ENCODE measurements around the gene CR1. TPM values are rescaled to one million over a fixed set of nuclear protein-coding genes. Genes with fewer than 3 reads are reported as not detected.

Gene CR1
- total and polyA plus RNA-seq, 2 of the 4 experiments (the other 2 are of a cell fraction): not detected

- no peak overlapping the region for H3K4me3 ChIP-seq (ENCODE audit: insufficient read depth, low read depth, low read length)
- H3K14ac ChIP-seq (replicated peaks; ENCODE audit: low read depth, low read length): no peak overlapping the region
- H2AFZ ChIP-seq (replicated peaks; ENCODE audit: low read length, poor library complexity): no peak overlapping the region
- POLR2A ChIA-PET (ENCODE audit: unreplicated experiment): no interaction called here
- no peaks in the 10 kb centered on the region for H3K79me1 ChIP-seq (ENCODE audit: low read depth in 1 of 2, low read length in 2 of 2)
- ATAC-seq (ENCODE audit: low read depth) (no peak), DNase-seq (no peak)
- CTCF ChIA-PET: no interaction called here
- intact Hi-C loops (cut with micrococcal nuclease): no loop called here
- no peak overlapping the region for H2BK5ac ChIP-seq (ENCODE audit: low read depth, low read length, poor library complexity, severe bottlenecking)
- no peak overlapping the region for H3K4ac ChIP-seq (ENCODE audit: low read depth, low read length)
- H3K18ac ChIP-seq (ENCODE audit: low read depth, low read length): no peak overlapping the region
- no peak overlapping the region for H3K56ac ChIP-seq (ENCODE audit: extremely low read depth, insufficient read depth, low read length)
- H2BK15ac ChIP-seq (ENCODE audit: low read depth, low read length): no peak overlapping the region
- no peaks in the 10 kb centered on the region for H3K9me3 ChIP-seq (ENCODE audit: control insufficient read depth, insufficient read depth, low read length)
- no peak overlapping the region for H4K8ac ChIP-seq (ENCODE audit: low read depth in 2 of 2, low read length in 2 of 2)
- no peak overlapping the region for H3K9ac ChIP-seq (ENCODE audit: low read depth, low read length)
- H3K9me1 ChIP-seq (ENCODE audit: insufficient read depth, low read length): no peaks in the 10 kb centered on the region
- H3K36me3 ChIP-seq (ENCODE audit: control insufficient read depth, insufficient read depth, low read length): no peaks in the 10 kb centered on the region
- dilution Hi-C loops (cut with HindIII; ENCODE audit: low sequenced_read_pairs, unreplicated experiment): no loop called here
- no peak overlapping the region for H3K27ac ChIP-seq (ENCODE audit: insufficient read depth, low read length)
- no peaks in the 10 kb centered on the region for H4K20me1 ChIP-seq (ENCODE audit: insufficient read depth, low read length)
- H3K27me3 ChIP-seq (ENCODE audit: control insufficient read depth, insufficient read depth, low read length): no peaks in the 10 kb centered on the region
- no peak overlapping the region for H4K91ac ChIP-seq (ENCODE audit: insufficient read depth, low read depth, low read length)
- no peak overlapping the region for H3K4me2 ChIP-seq (ENCODE audit: low read depth, low read length)
- H3K23ac ChIP-seq (ENCODE audit: low read depth, low read length): no peak overlapping the region
- no TSS peak for BruUV-seq (replicated peaks)
- H2AK9ac ChIP-seq (replicated peaks; ENCODE audit: low read depth, low read length, poor library complexity): no peak overlapping the region
- no peak overlapping the region for H2BK120ac ChIP-seq (ENCODE audit: low read depth, low read length)
- no peaks in the 10 kb centered on the region for H3K4me1 ChIP-seq (ENCODE audit: control insufficient read depth, insufficient read depth, low read length)
- H4K5ac ChIP-seq (ENCODE audit: low read depth, low read length): no peak overlapping the region
- no peak overlapping the region for H2AK5ac ChIP-seq (ENCODE audit: low read depth, low read length)
- in situ Hi-C loops (cut with MboI; ENCODE audit: low sequenced_read_pairs): no loop called here
- TF ChIP-seq USF2 (IDR thresholded peaks at IDR 0.05; ENCODE audit: low read depth, low read length): no peak
- TF ChIP-seq RFX5 (IDR thresholded peaks at IDR 0.05; ENCODE audit: low read depth, low read length): no peak
- no peak for TF ChIP-seq CTCF (conservative IDR thresholded peaks at IDR 0.05; ENCODE audit: low read depth, low read length)
- TF ChIP-seq MAZ (IDR thresholded peaks at IDR 0.05; ENCODE audit: borderline replicate concordance, low read depth, low read length): no peak
- TF ChIP-seq MAFK (IDR thresholded peaks at IDR 0.05; ENCODE audit: low read depth, low read length): no peak
- TF ChIP-seq NFE2L2 (IDR thresholded peaks at IDR 0.05; ENCODE audit: low read depth, low read length): no peak
- no peak for TF ChIP-seq CEBPB (IDR thresholded peaks at IDR 0.05; ENCODE audit: low read depth, low read length)
- no peak for TF ChIP-seq CHD1 (IDR thresholded peaks at IDR 0.05; ENCODE audit: low read depth, low read length)
- no peak for TF ChIP-seq POLR2A (IDR thresholded peaks at IDR 0.05; ENCODE audit: low read depth, low read length)
- TF ChIP-seq FOS (IDR thresholded peaks at IDR 0.05; ENCODE audit: low read depth, low read length): no peak
- no peak for TF ChIP-seq RCOR1 (IDR thresholded peaks at IDR 0.05; ENCODE audit: insufficient replicate concordance, low read length)
- TF ChIP-seq ELK1 (IDR thresholded peaks at IDR 0.05; ENCODE audit: borderline replicate concordance, low read depth, low read length): no peak
- no peak for TF ChIP-seq SMC3 (IDR thresholded peaks at IDR 0.05; ENCODE audit: low read depth, low read length)
- no peak overlapping the region for H2BK20ac ChIP-seq (ENCODE audit: low read depth, low read length)
Measured at GRCh38 chr1:207463021-207463420, 32.9 kb upstream of the CR1 start.

All from IMR-90 (cell line).